HS-27A (cell line): ENCODE data around the gene FNDC10.
"Not testable (repeated sequence)": the region's sequence is repeated elsewhere in the genome, so short reads cannot be mapped to it uniquely, and the experiment has no call there.

ENCODE experiments used
- DNase-seq: peaks from one replicate; pipeline ENCODE4 v3.0.0-alpha.2; 2012; ENCODE audit warnings: low read depth, missing footprints

Gene FNDC10

GRCh38 chr1:1599030-1599934, 653 bp downstream of the FNDC10 start:
- no peak for DNase-seq

- no peak for DNase-seq
Measured at GRCh38 chr1:1598720-1599029, 1.3 kb downstream of the FNDC10 start.

- no peak for DNase-seq
Measured at GRCh38 chr1:1598051-1598719, 1.8 kb downstream of the FNDC10 start.

- DNase-seq = no peak
Measured at GRCh38 chr1:1597275-1597930, 2.5 kb downstream of the FNDC10 start.

GRCh38 chr1:1596493-1597274, 3.3 kb downstream of the FNDC10 start:
- DNase-seq = no peak

- DNase-seq = not testable (repeated sequence)
Measured at GRCh38 chr1:1595341-1595740, 4.6 kb downstream of the FNDC10 start.

GRCh38 chr1:1594602-1595260, 5.2 kb downstream of the FNDC10 start:
- DNase-seq = no peak

GRCh38 chr1:1593834-1594601, 5.9 kb downstream of the FNDC10 start:
- DNase-seq = no peak

- DNase-seq = no peak
Measured at GRCh38 chr1:1591452-1591851, 8.5 kb downstream of the FNDC10 start.

- DNase-seq = no peak
Measured at GRCh38 chr1:1583347-1584010, 16.5 kb downstream of the FNDC10 start.

GRCh38 chr1:1582585-1583346, 17.2 kb downstream of the FNDC10 start:
- no peak for DNase-seq

- no peak for DNase-seq
Measured at GRCh38 chr1:1578371-1578940, 21.5 kb downstream of the FNDC10 start.

GRCh38 chr1:1577367-1578011, 22.4 kb downstream of the FNDC10 start:
- no peak for DNase-seq

GRCh38 chr1:1574721-1575537, 25.0 kb downstream of the FNDC10 start, which contains the start of gene SSU72:
Gene SSU72, minus strand, starts transcription at chr1:1574863. Its CDS starts 306 bp downstream, at chr1:1574557.
- DNase-seq = peak; percentile 66

- DNase-seq = peak; percentile 27
Measured at GRCh38 chr1:1573843-1574720, 25.9 kb downstream of the FNDC10 start.

GRCh38 chr1:1569341-1569740, 30.6 kb downstream of the FNDC10 start:
- DNase-seq = no peak

- no peak for DNase-seq
Measured at GRCh38 chr1:1567891-1568291, 32.0 kb downstream of the FNDC10 start.
